Esophagus muscularis mucosa (tissue), 4 donors: ENCODE measurements around the gene PCK1. TPM values are rescaled to one million over a fixed set of nuclear protein-coding genes. Genes with fewer than 3 reads are reported as not detected.

Experiments
- DNase-seq: peaks from one replicate; pipeline ENCODE4 v3.0.0-alpha.2; 2017; ENCODE audit errors: extremely low spot score
- H3K27ac ChIP-seq, 4 donors: fragments of 200-600 bp; sonication (generic); replicated peaks in 1 of 4; 1 replicate in 3 of 4; 2 replicates in 1 of 4; pipeline ENCODE4 v1.5.1; 2016 to 2019; ENCODE audit warnings: mild to moderate bottlenecking in 1 of 4
- H3K27me3 ChIP-seq, 4 donors: fragments of 200-600 bp; sonication (generic); one replicate each; pipeline versions ENCODE4 v1.5.1 to v1.6.0; 2016 to 2019
- H3K36me3 ChIP-seq, 4 donors: fragments of 200-600 bp; sonication (generic); one replicate each; pipeline ENCODE4 v1.5.1; 2016 to 2019
- H3K4me1 ChIP-seq, 4 donors: fragments of 200-600 bp; sonication (generic); one replicate each; pipeline ENCODE4 v1.5.1; 2016 to 2019
- H3K4me3 ChIP-seq, 4 donors: fragments of 200-600 bp; sonication (generic); 1 replicate in 2 of 4; 2 replicates in 2 of 4; pipeline ENCODE4 v1.5.1; 2016 to 2019; ENCODE audit warnings: mild to moderate bottlenecking in 4 of 4, moderate library complexity in 1 of 4
- H3K9me3 ChIP-seq, 4 donors: fragments of 200-600 bp; sonication (generic); 1 replicate in 3 of 4; 2 replicates in 1 of 4; pipeline ENCODE4 v1.5.1; 2016 to 2019
- EP300 ChIP-seq: sonication (generic); formaldehyde crosslinking; IDR thresholded peaks from one replicate; pipeline ENCODE4 v1.6.1; 2017; ENCODE audit warnings: antibody characterized with exemption
- POLR2A ChIP-seq: fragments of 450-650 bp; IDR thresholded peaks from one replicate; pipeline ENCODE4 v1.6.1; 2017; ENCODE audit warnings: antibody characterized with exemption, moderate library complexity, mild to moderate bottlenecking, low read depth
- POLR2AphosphoS5 ChIP-seq, 2 donors: sonication (generic); formaldehyde crosslinking; IDR thresholded peaks; one replicate each; pipeline ENCODE4 v1.6.1; 2017; ENCODE audit warnings: antibody characterized with exemption in 2 of 2
- WGBS: methylation state at CpG from one replicate; pipeline ENCODE4 v1.1.5; 2018; 5-methylcytosine and 5-hydroxymethylcytosine counted together
- intact Hi-C: fragments of 100-400 bp; cut with DNase I; formaldehyde crosslinking; loops from one replicate; pipeline ENCODE4 v1.15.1; 2023
- total RNA-seq, 4 donors: library from RNA; depleted of rRNA; stranded (reverse); fragments of >200 nt; gene quantifications; one replicate each; pipeline versions ENCODE4 v1.1.0 to v1.2.1, GENCODE V29; 2016
- TF ChIP-seq, protein P1 (sequence below), 3 experiments: fragments of 200-600 bp in 2 of 3; fragments of 450-650 bp in 1 of 3; sonication (generic) in 2 of 3; IDR thresholded peaks; one replicate each; pipeline ENCODE4 v1.5.1; 2017 to 2019; ENCODE audit warnings: antibody characterized with exemption in 3 of 3, mild to moderate bottlenecking in 2 of 3, moderate library complexity in 1 of 3

Gene PCK1
- total RNA-seq, 4 donors from 2014 or later, result under 0.01 to 0.63 (median 0.06) TPM; not detected in 1

GRCh38 chr20:57579898-57580447 lies 19.1 kb downstream of the PCK1 start:
- H3K27ac ChIP-seq, result peak overlapping the region in 2 of 4 donors; percentile 31 to 85
- intact Hi-C loops, result no loop called here
- WGBS, result 35% methylated on average over 16 of the region's 21 CpGs
- no peaks in the 10 kb centered on the region for H3K9me3 ChIP-seq
- no peaks in the 10 kb centered on the region for H3K36me3 ChIP-seq
- no peak for DNase-seq
- no peak for TF ChIP-seq POLR2A
- TF ChIP-seq EP300, result no peak
- TF ChIP-seq POLR2AphosphoS5 (IDR thresholded peaks at IDR 0.05), result no peak
- TF ChIP-seq, protein P1, sequence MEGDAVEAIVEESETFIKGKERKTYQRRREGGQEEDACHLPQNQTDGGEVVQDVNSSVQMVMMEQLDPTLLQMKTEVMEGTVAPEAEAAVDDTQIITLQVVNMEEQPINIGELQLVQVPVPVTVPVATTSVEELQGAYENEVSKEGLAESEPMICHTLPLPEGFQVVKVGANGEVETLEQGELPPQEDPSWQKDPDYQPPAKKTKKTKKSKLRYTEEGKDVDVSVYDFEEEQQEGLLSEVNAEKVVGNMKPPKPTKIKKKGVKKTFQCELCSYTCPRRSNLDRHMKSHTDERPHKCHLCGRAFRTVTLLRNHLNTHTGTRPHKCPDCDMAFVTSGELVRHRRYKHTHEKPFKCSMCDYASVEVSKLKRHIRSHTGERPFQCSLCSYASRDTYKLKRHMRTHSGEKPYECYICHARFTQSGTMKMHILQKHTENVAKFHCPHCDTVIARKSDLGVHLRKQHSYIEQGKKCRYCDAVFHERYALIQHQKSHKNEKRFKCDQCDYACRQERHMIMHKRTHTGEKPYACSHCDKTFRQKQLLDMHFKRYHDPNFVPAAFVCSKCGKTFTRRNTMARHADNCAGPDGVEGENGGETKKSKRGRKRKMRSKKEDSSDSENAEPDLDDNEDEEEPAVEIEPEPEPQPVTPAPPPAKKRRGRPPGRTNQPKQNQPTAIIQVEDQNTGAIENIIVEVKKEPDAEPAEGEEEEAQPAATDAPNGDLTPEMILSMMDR (IDR thresholded peaks at IDR 0.05), result no peak
- no peak overlapping the region for H3K4me3 ChIP-seq
- H3K27me3 ChIP-seq, result peaks cover 0 to 44% (median 0%) of the 10 kb centered on the region in 4 donors
- H3K4me1 ChIP-seq, result peaks cover 2 to 47% (median 43%) of the 10 kb centered on the region in 4 donors

DNA sequence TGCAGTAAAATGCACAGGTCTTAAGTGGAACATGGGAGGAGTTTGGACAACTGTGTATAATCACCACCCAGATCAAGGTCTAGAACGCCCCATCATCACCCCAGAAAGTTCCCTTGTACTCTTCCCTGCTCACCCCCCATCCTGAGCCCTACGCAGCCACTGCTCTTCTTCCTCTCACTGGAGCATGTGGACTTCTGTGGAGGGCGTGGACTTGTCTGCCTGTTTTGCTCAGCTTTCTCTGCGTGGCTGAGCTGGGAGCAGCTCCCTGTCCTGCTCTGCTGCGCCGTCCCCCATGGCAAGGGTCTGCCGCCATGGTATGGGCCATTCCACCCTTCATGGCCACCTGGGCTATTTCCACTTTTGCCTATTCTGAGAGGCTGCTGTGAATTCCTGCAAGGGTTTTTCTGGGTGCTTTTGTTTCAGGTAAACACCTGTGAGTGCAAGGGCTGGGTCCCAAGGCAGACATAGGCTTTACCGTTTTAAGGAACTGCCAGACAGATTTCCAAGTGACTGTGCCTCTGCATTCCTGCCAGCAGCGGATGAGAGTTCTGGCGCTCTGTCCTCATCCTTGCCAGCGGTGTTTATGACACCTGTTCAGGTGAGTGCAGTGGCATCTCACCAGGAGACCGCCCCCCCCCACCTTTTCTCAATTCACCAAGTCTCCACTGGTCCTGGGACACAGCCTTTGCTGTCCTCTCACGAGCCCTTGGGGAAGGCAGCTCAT lies 19.7 kb downstream of the PCK1 start:
- no peak for DNase-seq
- H3K4me3 ChIP-seq, result no peak overlapping the region
- H3K27me3 ChIP-seq, result peaks cover 0 to 49% (median 0%) of the 10 kb centered on the region in 4 donors
- no peaks in the 10 kb centered on the region for H3K36me3 ChIP-seq
- H3K9me3 ChIP-seq, result no peaks in the 10 kb centered on the region
- intact Hi-C loops, result no loop called here
- TF ChIP-seq POLR2A (no peak), POLR2AphosphoS5 (IDR thresholded peaks at IDR 0.05) (no peak), EP300 (no peak)
- TF ChIP-seq, protein P1 (IDR thresholded peaks at IDR 0.05), result no peak
- 87% methylated on average over 10 of the region's 13 CpGs for WGBS
- H3K4me1 ChIP-seq, result peaks cover 2 to 53% (median 50%) of the 10 kb centered on the region in 4 donors
- H3K27ac ChIP-seq, result peak overlapping the region in 2 of 4 donors; percentile 3 to 85

- intact Hi-C loops, result no loop called here
- TF ChIP-seq POLR2AphosphoS5 (IDR thresholded peaks at IDR 0.05), result no peak
- TF ChIP-seq POLR2A, result no peak
- no peak for TF ChIP-seq EP300
- TF ChIP-seq, protein P1 (IDR thresholded peaks at IDR 0.05), result no peak
- Histone ChIP-seq H3K4me1 (peaks cover 2 to 60% (median 57%) of the 10 kb centered on the region in 4 donors), H3K27me3 (peaks cover 0 to 55% (median 0%) of the 10 kb centered on the region in 4 donors), H3K9me3 (no peaks in the 10 kb centered on the region), H3K27ac (peak overlapping the region; percentile 69 to 85 (median 74)), H3K4me3 (no peak overlapping the region), H3K36me3 (no peaks in the 10 kb centered on the region)
- WGBS, result 66% methylated on average over 10 of the region's 14 CpGs
- DNase-seq, result no peak
Measured at GRCh38 chr20:57581202-57582028, 20.5 kb downstream of the PCK1 start.

GRCh38 chr20:57582029-57582378 lies 21.1 kb downstream of the PCK1 start:
- no peak for DNase-seq
- H3K27me3 ChIP-seq, result peaks cover 0 to 50% (median 0%) of the 10 kb centered on the region in 4 donors
- TF ChIP-seq POLR2AphosphoS5 (IDR thresholded peaks at IDR 0.05) (no peak), POLR2A (no peak), EP300 (no peak)
- TF ChIP-seq, protein P1 (IDR thresholded peaks at IDR 0.05), result no peak
- intact Hi-C loops, result no loop called here
- H3K9me3 ChIP-seq, result no peaks in the 10 kb centered on the region
- peaks cover 2 to 62% (median 58%) of the 10 kb centered on the region in 4 donors for H3K4me1 ChIP-seq
- H3K27ac ChIP-seq, result peak overlapping the region; percentile 69 to 85 (median 74)
- 65% methylated on average over 5 of the region's 5 CpGs for WGBS
- H3K4me3 ChIP-seq, result peak overlapping the region in 1 of 4 donors; percentile 10
- H3K36me3 ChIP-seq, result no peaks in the 10 kb centered on the region
